Activated naive CD8-positive, alpha-beta T cell treated with anti-CD3 and anti-CD28 coated beads, Interleukin-2, amount 50 U/mL, for 24 hours (primary cell): ENCODE data around the gene SGO1.
A peak's percentile ranks its signal among the peaks of the same experiment; 100 is the strongest.

Source experiments
- ATAC-seq: fragments of 150-1000 bp; cut with Tn5 transposase; one replicate; pipeline ENCODE4 v1.10.0; 2021
- DNase-seq: peaks from one replicate; pipeline ENCODE4 v3.0.0; 2021
- H3K27ac Mint-ChIP-seq: one replicate; pipeline ENCODE4 v1.8.0; 2021; ENCODE audit warnings: mild to moderate bottlenecking, mixed read lengths
- H3K27me3 Mint-ChIP-seq: one replicate; pipeline ENCODE4 v1.8.0; 2021; ENCODE audit warnings: mixed read lengths
- H3K36me3 Mint-ChIP-seq: one replicate; pipeline ENCODE4 v1.8.0; 2021; ENCODE audit warnings: low read depth, mixed read lengths
- H3K4me1 Mint-ChIP-seq: one replicate; pipeline ENCODE4 v1.8.0; 2021; ENCODE audit warnings: mixed read lengths
- H3K4me3 Mint-ChIP-seq: one replicate; pipeline ENCODE4 v1.8.0; 2021; ENCODE audit warnings: mild to moderate bottlenecking, moderate library complexity, mixed read lengths
- H3K9me3 Mint-ChIP-seq: one replicate; pipeline ENCODE4 v1.8.0; 2021; ENCODE audit warnings: mixed read lengths

The SGO1 gene

DNA sequence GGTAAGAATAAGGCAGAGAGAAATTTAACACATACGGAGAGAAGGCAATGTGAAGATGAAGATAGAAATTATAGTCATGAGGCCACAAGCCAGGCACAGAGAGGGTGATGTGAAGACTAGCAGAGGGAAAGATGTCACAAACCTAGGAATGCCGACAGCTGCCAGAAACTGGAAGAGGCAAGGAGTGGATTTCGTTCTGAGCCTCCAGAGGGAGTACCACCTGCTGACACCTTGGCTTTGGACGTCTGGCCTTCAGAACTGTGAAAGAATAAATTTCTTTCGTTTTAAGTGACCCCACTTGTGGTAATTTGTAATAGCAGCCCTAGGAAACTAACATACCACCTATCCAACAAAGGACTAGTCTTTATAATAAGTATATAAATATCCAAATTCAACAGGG, 5.0 kb upstream of the SGO1 start:
- no peaks in the 10 kb centered on the region for H3K4me1 Mint-ChIP-seq
- H3K9me3 Mint-ChIP-seq = no peaks in the 10 kb centered on the region
- no peaks in the 10 kb centered on the region for H3K27me3 Mint-ChIP-seq
- ATAC-seq = no peak
- H3K27ac Mint-ChIP-seq = no peak overlapping the region
- no peaks in the 10 kb centered on the region for H3K36me3 Mint-ChIP-seq
- DNase-seq = no peak
- H3K4me3 Mint-ChIP-seq = no peak overlapping the region

DNA sequence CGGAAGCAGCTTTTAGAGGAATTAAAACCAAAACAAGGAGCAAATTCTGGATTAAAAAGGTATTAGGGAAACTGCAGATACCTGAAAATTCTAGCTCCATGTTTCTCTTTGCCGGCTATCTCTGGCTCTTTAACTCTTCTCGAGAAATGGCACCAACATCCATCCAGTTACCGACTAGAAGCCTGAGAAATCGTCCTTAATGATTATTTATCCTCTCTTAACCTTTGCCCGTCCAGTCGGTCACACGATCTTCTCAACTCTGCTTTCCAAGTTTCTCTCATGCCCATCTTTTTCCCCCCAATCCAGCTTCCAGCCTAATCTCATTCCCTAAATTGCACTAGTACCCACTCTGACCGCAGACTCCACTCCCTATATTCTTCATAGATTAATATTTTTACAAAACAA, 596 bp upstream of the SGO1 start:
- H3K36me3 Mint-ChIP-seq = peaks cover 16% of the 10 kb centered on the region
- H3K4me3 Mint-ChIP-seq = no peak overlapping the region
- no peak overlapping the region for H3K27ac Mint-ChIP-seq
- H3K27me3 Mint-ChIP-seq = no peaks in the 10 kb centered on the region
- ATAC-seq (no peak), DNase-seq (no peak)
- H3K4me1 Mint-ChIP-seq = no peaks in the 10 kb centered on the region
- H3K9me3 Mint-ChIP-seq = no peaks in the 10 kb centered on the region

DNA sequence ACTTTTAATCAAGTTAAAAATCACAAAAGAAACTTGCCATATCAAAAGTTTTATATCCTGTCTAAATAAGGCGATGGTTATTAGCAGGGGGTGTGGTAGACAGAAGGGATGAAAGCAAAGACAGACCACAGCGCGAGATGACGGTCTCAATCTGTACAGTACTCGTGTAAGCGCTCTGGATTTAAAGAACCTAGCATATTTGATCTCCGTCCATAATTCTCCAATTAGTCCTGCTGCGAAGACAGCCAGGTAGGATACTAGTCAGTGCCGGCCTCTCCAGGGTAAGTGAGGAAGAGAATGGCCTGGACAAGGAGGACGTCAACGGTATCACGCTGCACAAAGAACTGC, 701 bp downstream of the SGO1 start:
- H3K9me3 Mint-ChIP-seq = no peaks in the 10 kb centered on the region
- no peak overlapping the region for H3K27ac Mint-ChIP-seq
- peaks cover 19% of the 10 kb centered on the region for H3K36me3 Mint-ChIP-seq
- H3K4me1 Mint-ChIP-seq = no peaks in the 10 kb centered on the region
- no peaks in the 10 kb centered on the region for H3K27me3 Mint-ChIP-seq
- no peak overlapping the region for H3K4me3 Mint-ChIP-seq
- ATAC-seq (no peak), DNase-seq (peak; percentile 4)

- no peak overlapping the region for H3K4me3 Mint-ChIP-seq
- H3K4me1 Mint-ChIP-seq = no peaks in the 10 kb centered on the region
- H3K27me3 Mint-ChIP-seq = no peaks in the 10 kb centered on the region
- H3K9me3 Mint-ChIP-seq = no peaks in the 10 kb centered on the region
- H3K27ac Mint-ChIP-seq = no peak overlapping the region
- H3K36me3 Mint-ChIP-seq = peaks cover 38% of the 10 kb centered on the region
- ATAC-seq (no peak), DNase-seq (no peak)
These were observed 3.8 kb downstream of the SGO1 start for GRCh38 chr3:20182206-20182605.

GRCh38 chr3:20181276-20181675, 4.7 kb downstream of the SGO1 start:
- Mint-ChIP-seq H3K27me3 (no peaks in the 10 kb centered on the region), H3K27ac (no peak overlapping the region), H3K4me3 (no peak overlapping the region), H3K36me3 (peaks cover 40% of the 10 kb centered on the region), H3K9me3 (no peaks in the 10 kb centered on the region), H3K4me1 (no peaks in the 10 kb centered on the region)
- DNase-seq (no peak), ATAC-seq (no peak)

DNA sequence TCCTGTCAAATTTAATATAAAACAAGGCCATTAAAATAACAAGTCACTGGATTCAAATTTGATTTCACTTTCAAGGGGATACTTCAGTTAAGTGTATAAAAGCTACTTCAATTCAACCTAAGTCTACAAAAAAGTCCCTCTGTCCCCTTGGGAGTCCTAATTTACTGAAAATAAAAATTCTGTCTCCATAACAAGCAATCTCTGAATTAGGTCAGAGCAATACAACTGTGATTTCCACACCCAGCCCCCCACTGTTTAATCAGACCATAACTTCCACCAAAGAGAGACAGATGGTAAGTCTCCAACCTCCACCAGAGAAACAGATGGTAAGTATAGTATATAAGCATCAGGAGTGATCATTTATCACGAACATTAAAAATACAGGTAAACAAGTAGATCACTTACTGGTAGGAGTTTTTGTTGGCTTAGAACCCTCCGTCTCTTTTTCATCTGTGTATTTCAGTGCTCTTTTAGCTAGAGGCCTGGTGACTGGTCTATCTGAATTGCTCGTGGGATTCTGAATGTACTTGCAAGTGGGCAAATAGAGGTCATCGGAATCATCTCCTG, 12.1 kb downstream of the SGO1 start:
- DNase-seq = no peak
- Mint-ChIP-seq H3K9me3 (no peaks in the 10 kb centered on the region), H3K27ac (no peak overlapping the region), H3K36me3 (peaks cover 57% of the 10 kb centered on the region), H3K4me3 (no peak overlapping the region), H3K4me1 (no peaks in the 10 kb centered on the region), H3K27me3 (no peaks in the 10 kb centered on the region)
- no peak for ATAC-seq

DNA sequence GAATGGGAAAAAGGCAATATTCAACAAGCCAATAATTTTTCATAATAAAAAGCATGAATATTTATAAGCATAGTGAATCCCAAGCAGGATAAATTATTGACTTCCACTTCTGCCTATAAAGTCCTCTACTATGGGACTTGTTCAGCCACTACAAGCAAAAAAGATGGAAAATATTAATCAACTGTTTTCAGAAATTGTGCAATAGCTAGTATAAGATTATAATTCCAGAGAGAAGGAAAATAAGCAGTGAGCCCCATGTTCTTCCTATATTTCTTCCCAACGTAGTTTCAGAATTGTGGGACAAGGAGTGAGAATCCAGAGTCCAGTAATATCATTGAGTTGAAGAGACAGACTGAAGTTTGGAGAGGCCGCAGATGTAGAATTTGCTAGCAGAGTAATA, 24.3 kb downstream of the SGO1 start:
- Mint-ChIP-seq H3K36me3 (peaks cover 33% of the 10 kb centered on the region), H3K27ac (no peak overlapping the region)

DNA sequence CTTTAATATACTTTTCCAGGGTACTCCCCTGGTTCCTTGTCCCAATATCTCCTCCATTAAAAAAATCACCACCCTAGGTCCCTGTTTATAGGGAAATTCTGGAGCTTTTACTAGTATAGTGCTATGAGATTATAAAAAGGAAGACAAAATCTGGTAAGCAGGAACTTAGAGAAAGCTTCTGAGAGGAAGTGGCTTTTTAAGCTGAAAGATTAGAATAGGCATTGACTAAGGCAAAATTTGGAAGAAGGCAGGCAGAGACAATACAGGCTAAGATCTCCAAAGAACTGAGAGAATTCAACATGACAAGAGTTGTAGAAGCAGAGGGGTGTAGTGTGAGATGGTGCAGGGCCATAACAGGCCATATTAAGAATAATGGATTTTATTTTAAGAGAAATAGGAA, 25.8 kb downstream of the SGO1 start:
- peaks cover 27% of the 10 kb centered on the region for H3K36me3 Mint-ChIP-seq
- no peaks in the 10 kb centered on the region for H3K9me3 Mint-ChIP-seq
- H3K27me3 Mint-ChIP-seq = no peaks in the 10 kb centered on the region
- DNase-seq = no peak
- H3K4me3 Mint-ChIP-seq = no peak overlapping the region
- H3K4me1 Mint-ChIP-seq = peaks cover 18% of the 10 kb centered on the region
- ATAC-seq = no peak
- no peak overlapping the region for H3K27ac Mint-ChIP-seq

More for the DNA sequence above, 24.3 kb downstream of the SGO1 start:
- DNase-seq = no peak
- no peak for ATAC-seq
- H3K9me3 Mint-ChIP-seq = no peaks in the 10 kb centered on the region
- peaks cover 18% of the 10 kb centered on the region for H3K4me1 Mint-ChIP-seq
- no peaks in the 10 kb centered on the region for H3K27me3 Mint-ChIP-seq
- H3K4me3 Mint-ChIP-seq = no peak overlapping the region

DNA sequence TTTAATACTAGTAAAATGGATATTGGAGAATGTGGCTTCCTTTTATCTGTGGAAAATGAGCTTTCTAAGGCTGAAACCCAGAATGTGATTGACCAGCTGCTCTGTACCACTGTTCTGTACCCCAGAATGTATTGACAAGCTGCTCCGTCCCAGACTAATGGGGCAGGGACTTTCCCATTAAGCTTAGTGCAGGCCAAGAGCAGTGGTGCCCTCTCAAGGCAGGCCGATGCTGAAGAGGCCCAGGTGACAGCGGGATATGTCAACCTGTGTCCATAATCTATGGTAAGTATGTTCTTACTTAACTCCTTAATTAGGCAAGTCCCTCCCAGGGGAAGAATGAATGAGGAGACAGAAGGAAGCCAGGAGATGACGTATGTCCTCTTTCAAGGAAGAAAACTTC, 31.1 kb downstream of the SGO1 start:
- ATAC-seq (no peak), DNase-seq (no peak)
- peaks cover 4% of the 10 kb centered on the region for H3K4me1 Mint-ChIP-seq
- H3K9me3 Mint-ChIP-seq = no peaks in the 10 kb centered on the region
- peaks cover 16% of the 10 kb centered on the region for H3K36me3 Mint-ChIP-seq
- H3K27ac Mint-ChIP-seq = no peak overlapping the region
- no peaks in the 10 kb centered on the region for H3K27me3 Mint-ChIP-seq
- H3K4me3 Mint-ChIP-seq = no peak overlapping the region

GRCh38 chr3:20154078-20154477, 31.9 kb downstream of the SGO1 start:
- no peaks in the 10 kb centered on the region for H3K9me3 Mint-ChIP-seq
- H3K27ac Mint-ChIP-seq = no peak overlapping the region
- H3K36me3 Mint-ChIP-seq = peaks cover 18% of the 10 kb centered on the region

DNA sequence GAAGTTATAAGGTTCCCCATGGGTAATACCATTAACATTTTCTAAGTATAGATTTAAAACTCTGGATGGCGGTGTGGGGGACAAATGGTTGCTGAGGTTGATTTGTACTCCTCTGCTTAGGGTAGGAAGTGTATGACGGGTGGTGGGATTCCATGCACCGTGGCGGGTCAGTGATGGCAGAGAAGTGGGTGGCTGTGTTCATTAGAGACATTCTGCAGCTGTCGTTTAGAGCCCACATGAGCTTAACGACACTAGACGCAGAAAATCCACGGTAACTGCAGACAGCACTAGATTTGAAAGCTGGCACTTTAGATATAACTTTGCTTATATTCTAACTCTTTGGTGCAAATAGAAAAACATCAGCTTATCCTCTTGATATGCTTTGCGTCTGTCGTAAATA, 37.5 kb downstream of the SGO1 start:
- H3K9me3 Mint-ChIP-seq = no peaks in the 10 kb centered on the region
- H3K27ac Mint-ChIP-seq = no peak overlapping the region
- peaks cover 23% of the 10 kb centered on the region for H3K36me3 Mint-ChIP-seq
- no peaks in the 10 kb centered on the region for H3K4me1 Mint-ChIP-seq
- ATAC-seq = no peak
- DNase-seq = no peak
- no peak overlapping the region for H3K4me3 Mint-ChIP-seq
- H3K27me3 Mint-ChIP-seq = no peaks in the 10 kb centered on the region

More at GRCh38 chr3:20154078-20154477, 31.9 kb downstream of the SGO1 start:
- no peaks in the 10 kb centered on the region for H3K4me1 Mint-ChIP-seq
- H3K4me3 Mint-ChIP-seq = no peak overlapping the region
- DNase-seq (no peak), ATAC-seq (no peak)
- no peaks in the 10 kb centered on the region for H3K27me3 Mint-ChIP-seq

- no peaks in the 10 kb centered on the region for H3K4me1 Mint-ChIP-seq
- peaks cover 33% of the 10 kb centered on the region for H3K36me3 Mint-ChIP-seq
- H3K4me3 Mint-ChIP-seq = no peak overlapping the region
- H3K27ac Mint-ChIP-seq = no peak overlapping the region
- ATAC-seq = no peak
- DNase-seq = no peak
- no peaks in the 10 kb centered on the region for H3K27me3 Mint-ChIP-seq
- H3K9me3 Mint-ChIP-seq = no peaks in the 10 kb centered on the region
These were observed 38.6 kb downstream of the SGO1 start for GRCh38 chr3:20147361-20147760.

- H3K27me3 Mint-ChIP-seq = no peaks in the 10 kb centered on the region
- no peak overlapping the region for H3K4me3 Mint-ChIP-seq
- H3K36me3 Mint-ChIP-seq = peaks cover 37% of the 10 kb centered on the region
- H3K27ac Mint-ChIP-seq = no peak overlapping the region
- no peak for DNase-seq
- no peak for ATAC-seq
- no peaks in the 10 kb centered on the region for H3K4me1 Mint-ChIP-seq
- no peaks in the 10 kb centered on the region for H3K9me3 Mint-ChIP-seq
These were observed 39.7 kb downstream of the SGO1 start for GRCh38 chr3:20146301-20146700.

- Mint-ChIP-seq H3K36me3 (peaks cover 40% of the 10 kb centered on the region), H3K27ac (no peak overlapping the region), H3K4me1 (no peaks in the 10 kb centered on the region), H3K4me3 (no peak overlapping the region), H3K9me3 (no peaks in the 10 kb centered on the region), H3K27me3 (no peaks in the 10 kb centered on the region)
- ATAC-seq = no peak
- DNase-seq = no peak
These were observed 40.1 kb downstream of the SGO1 start for GRCh38 chr3:20145874-20146273.

DNA sequence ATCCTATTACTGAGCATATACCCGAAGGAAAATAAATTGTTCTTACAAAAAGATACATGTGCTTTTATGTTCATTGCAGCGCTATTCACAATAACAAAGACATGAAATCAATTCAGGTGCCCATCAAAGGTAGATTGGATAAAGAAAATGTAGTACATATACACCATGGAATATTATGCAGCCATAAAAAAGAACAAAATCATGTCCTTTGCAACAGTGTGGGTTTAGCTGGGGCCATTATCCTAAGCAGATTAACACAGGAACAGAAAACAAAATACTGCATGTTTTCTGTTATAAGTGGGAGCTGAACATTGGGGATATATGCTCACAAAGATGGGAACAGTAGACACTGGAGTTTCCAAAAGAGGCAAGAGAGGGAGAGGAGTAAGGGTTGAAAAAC, 42.5 kb downstream of the SGO1 start:
- Mint-ChIP-seq H3K4me3 (no peak overlapping the region), H3K27ac (no peak overlapping the region), H3K4me1 (no peaks in the 10 kb centered on the region), H3K27me3 (no peaks in the 10 kb centered on the region), H3K9me3 (no peaks in the 10 kb centered on the region), H3K36me3 (peaks cover 37% of the 10 kb centered on the region)
- ATAC-seq = no peak
- no peak for DNase-seq

- DNase-seq (no peak), ATAC-seq (no peak)
- no peak overlapping the region for H3K27ac Mint-ChIP-seq
- no peaks in the 10 kb centered on the region for H3K27me3 Mint-ChIP-seq
- no peaks in the 10 kb centered on the region for H3K9me3 Mint-ChIP-seq
- no peak overlapping the region for H3K4me3 Mint-ChIP-seq
- H3K36me3 Mint-ChIP-seq = peaks cover 32% of the 10 kb centered on the region
- no peaks in the 10 kb centered on the region for H3K4me1 Mint-ChIP-seq
These were observed 43.5 kb downstream of the SGO1 start for GRCh38 chr3:20142517-20142916.
